ENCODE results near the gene PRSS57.
"Not testable (repeated sequence)": the region's sequence is repeated elsewhere in the genome, so short reads cannot be mapped to it uniquely, and the experiment has no call there.

The PRSS57 gene

GRCh38 chr19:666985-667573 is 28.2 kb downstream of the PRSS57 start:
- not testable (repeated sequence) for DNase-seq

GRCh38 chr19:664913-665443 is 30.3 kb downstream of the PRSS57 start:
- DNase-seq: peak; percentile 53

GRCh38 chr19:663682-664117 is 31.6 kb downstream of the PRSS57 start:
- DNase-seq: no peak

- peak; percentile 64 for DNase-seq
Measured at GRCh38 chr19:662962-663681, 32.1 kb downstream of the PRSS57 start, which contains the start of gene RNF126. RNF126 (minus strand) TSS chr19:663214; CDS start chr19:663121, 93 bp downstream.

GRCh38 chr19:662207-662961 is 32.9 kb downstream of the PRSS57 start:
- DNase-seq: no peak

- DNase-seq: no peak
Measured at GRCh38 chr19:661427-662196, 33.6 kb downstream of the PRSS57 start.

- DNase-seq: no peak
Measured at GRCh38 chr19:660793-661426, 34.3 kb downstream of the PRSS57 start.

- DNase-seq: no peak
Measured at GRCh38 chr19:658916-659839, 36.1 kb downstream of the PRSS57 start.

GRCh38 chr19:658059-658839 is 37.0 kb downstream of the PRSS57 start:
- DNase-seq: no peak

- no peak for DNase-seq
Measured at GRCh38 chr19:657611-658010, 37.6 kb downstream of the PRSS57 start.

GRCh38 chr19:656751-657559 is 38.3 kb downstream of the PRSS57 start:
- no peak for DNase-seq

- DNase-seq: no peak
Measured at GRCh38 chr19:655691-656090, 39.6 kb downstream of the PRSS57 start.

GRCh38 chr19:653425-653824 is 41.8 kb downstream of the PRSS57 start:
- no peak for DNase-seq

GRCh38 chr19:652467-653389 is 42.5 kb downstream of the PRSS57 start:
- DNase-seq: no peak

- no peak for DNase-seq
Measured at GRCh38 chr19:651991-652390, 43.3 kb downstream of the PRSS57 start.

- DNase-seq: no peak
Measured at GRCh38 chr19:651114-651818, 44.0 kb downstream of the PRSS57 start.

- no peak for DNase-seq
Measured at GRCh38 chr19:650121-650520, 45.1 kb downstream of the PRSS57 start.

Measured in NCI-H526 treated with DMSO at 0.1 percent for 48 hours (cell line).